H1 (cell line): Measurements from ENCODE around the gene MCF2L2. TPM values are rescaled to one million over a fixed set of nuclear protein-coding genes. Genes with fewer than 3 reads are reported as not detected.

Experiments
- CTCF ChIA-PET: fragments of 300-600 bp; sonication (Branson Sonifier 250); formaldehyde crosslinking; loops from one replicate; lab custom pipeline; 2021; ENCODE audit not compliant: partially characterized antibody; lab: Charles Lee
- POLR2A ChIA-PET: fragments of 300-600 bp; sonication (Branson Sonifier 250); formaldehyde crosslinking; loops from one replicate; lab custom pipeline; 2021; ENCODE audit warnings: inconsistent platforms; ENCODE audit not compliant: partially characterized antibody; lab: Charles Lee
- DNase-seq, 2 experiments: peaks; one replicate each; pipeline versions ENCODE4 v3.0.0 to v3.0.0-alpha.2; 2010 to 2022; ENCODE audit warnings: low spot score in 2 of 2, low read depth in 1 of 2, mixed read lengths in 1 of 2
- FAIRE-seq: peaks from 2 replicates; lab custom pipeline; 2011; peaks lifted over from hg19 to GRCh38; lab: Jason Lieb, UNC
- H2AFZ ChIP-seq: 2 replicates; pipeline ENCODE4 v1.8.1; 2012; ENCODE audit warnings: low read length, inconsistent platforms
- H2AK5ac ChIP-seq: 2 replicates; pipeline ENCODE4 v1.6.1; 2013; ENCODE audit warnings: low read depth, low read length
- H2BK120ac ChIP-seq: replicated peaks from 2 replicates; pipeline ENCODE3; 2013; ENCODE audit warnings: low read depth, low read length, inconsistent platforms
- H2BK12ac ChIP-seq: 2 replicates; pipeline ENCODE4 v1.6.1; 2013; ENCODE audit warnings: low read depth, low read length
- H2BK15ac ChIP-seq: 2 replicates; pipeline ENCODE4 v1.6.1; 2013; ENCODE audit warnings: low read length
- H2BK20ac ChIP-seq: 2 replicates; pipeline ENCODE4 v1.6.1; 2013; ENCODE audit warnings: low read length
- H2BK5ac ChIP-seq: 2 replicates; pipeline ENCODE4 v1.6.1; 2013; ENCODE audit warnings: low read depth, low read length
- H3K14ac ChIP-seq: 2 replicates; pipeline ENCODE4 v1.6.1; 2013; ENCODE audit warnings: inconsistent platforms; ENCODE audit not compliant: insufficient read length
- H3K18ac ChIP-seq: 2 replicates; pipeline ENCODE4 v1.6.1; 2013; ENCODE audit warnings: low read length; ENCODE audit errors: extremely low read depth
- H3K23ac ChIP-seq: 2 replicates; pipeline ENCODE4 v1.6.1; 2013; ENCODE audit warnings: inconsistent platforms; ENCODE audit not compliant: insufficient read length
- H3K23me2 ChIP-seq: 2 replicates; pipeline ENCODE4 v1.6.1; 2013; ENCODE audit warnings: low read depth, low read length
- H3K27ac ChIP-seq: 2 replicates; pipeline ENCODE4 v1.6.1; 2011; ENCODE audit warnings: low read depth, low read length, inconsistent platforms
- H3K27me3 ChIP-seq, 4 experiments: replicated peaks in 1 of 4; 1 replicate in 1 of 4; 2 replicates in 3 of 4; pipeline versions ENCODE4 v1.6.1 to v1.8.1; 2011 to 2013; ENCODE audit warnings: low read length in 3 of 4, mild to moderate bottlenecking in 3 of 4, inconsistent platforms in 2 of 4, mixed read lengths in 2 of 4, moderate library complexity in 1 of 4; ENCODE audit not compliant: control insufficient read depth in 3 of 4, insufficient read depth in 3 of 4; ENCODE audit errors: extremely low read depth in 1 of 4
- H3K36me3 ChIP-seq, 4 experiments: 2 replicates each; pipeline versions ENCODE4 v1.6.1 to v1.8.1; 2011 to 2013; ENCODE audit warnings: mild to moderate bottlenecking in 4 of 4, low read length in 3 of 4, moderate library complexity in 2 of 4, control low read depth in 1 of 4, inconsistent platforms in 1 of 4; ENCODE audit not compliant: insufficient read depth in 4 of 4, control insufficient read depth in 2 of 4
- H3K4ac ChIP-seq: replicated peaks from 2 replicates; pipeline ENCODE3; 2013; ENCODE audit warnings: low read length, low read depth, mixed read lengths, inconsistent platforms; ENCODE audit not compliant: insufficient read length
- H3K4me1 ChIP-seq, 4 experiments: replicated peaks in 1 of 4; 1 replicate in 1 of 4; 2 replicates in 3 of 4; pipeline versions ENCODE4 v1.6.1 to v1.8.1; 2011 to 2013; ENCODE audit warnings: low read length in 3 of 4, inconsistent platforms in 2 of 4, mixed read lengths in 1 of 4; ENCODE audit not compliant: insufficient read depth in 4 of 4, control insufficient read depth in 3 of 4
- H3K4me2 ChIP-seq, 2 experiments: 2 replicates each; pipeline versions ENCODE4 v1.6.1 to v1.8.1; 2011 to 2013; ENCODE audit warnings: low read depth in 2 of 2, low read length in 2 of 2, control low read depth in 1 of 2, inconsistent platforms in 1 of 2, mild to moderate bottlenecking in 1 of 2; ENCODE audit not compliant: insufficient read depth in 1 of 2
- H3K4me3 ChIP-seq, 4 experiments: fragments of 200-600, 300-600 bp in 1 of 4; sonication (generic), shearing (Covaris generic), sonication (Bioruptor Twin) in 1 of 4; 2 replicates each; pipeline versions ENCODE4 v1.5.1 to v1.8.1; 2011 to 2016; ENCODE audit warnings: low read length in 4 of 4, low read depth in 3 of 4, control low read depth in 2 of 4, inconsistent platforms in 2 of 4, mild to moderate bottlenecking in 2 of 4, mixed read lengths in 1 of 4, moderate library complexity in 1 of 4; ENCODE audit not compliant: insufficient read depth in 2 of 4; ENCODE audit errors: extremely low read depth in 1 of 4
- H3K56ac ChIP-seq: replicated peaks from 2 replicates; pipeline ENCODE3; 2013; ENCODE audit warnings: low read depth, mild to moderate bottlenecking, mixed read lengths, low read length, inconsistent platforms; ENCODE audit not compliant: insufficient read length
- H3K79me1 ChIP-seq: 2 replicates; pipeline ENCODE4 v1.6.1; 2013; ENCODE audit warnings: low read depth, low read length, control low read depth
- H3K79me2 ChIP-seq, 2 experiments: 2 replicates each; pipeline versions ENCODE4 v1.6.1 to v1.8.1; 2012 to 2013; ENCODE audit warnings: low read length in 2 of 2, mild to moderate bottlenecking in 2 of 2, inconsistent platforms in 1 of 2; ENCODE audit not compliant: insufficient read depth in 2 of 2, control insufficient read depth in 1 of 2
- H3K9ac ChIP-seq, 4 experiments: replicated peaks in 1 of 4; 1 replicate in 1 of 4; 2 replicates in 3 of 4; pipeline versions ENCODE4 v1.6.1 to v1.8.1; 2011 to 2013; ENCODE audit warnings: low read depth in 3 of 4, low read length in 3 of 4, control low read depth in 2 of 4, mild to moderate bottlenecking in 2 of 4, moderate library complexity in 2 of 4, inconsistent platforms in 1 of 4; ENCODE audit errors: extremely low read depth in 1 of 4
- H3K9me3 ChIP-seq, 2 experiments: 2 replicates each; pipeline versions ENCODE4 v1.6.1 to v1.8.1; 2012 to 2013; ENCODE audit warnings: mild to moderate bottlenecking in 2 of 2, moderate library complexity in 2 of 2, control low read depth in 1 of 2, inconsistent platforms in 1 of 2, low read depth in 1 of 2, low read length in 1 of 2, mixed read lengths in 1 of 2; ENCODE audit not compliant: insufficient read depth in 2 of 2
- H4K20me1 ChIP-seq, 2 experiments: replicated peaks in 1 of 2; 2 replicates each; pipeline versions ENCODE3 to v1.8.1; 2011 to 2013; ENCODE audit warnings: inconsistent platforms in 2 of 2, low read length in 2 of 2, mild to moderate bottlenecking in 1 of 2; ENCODE audit not compliant: insufficient read depth in 2 of 2, control insufficient read depth in 1 of 2
- H4K5ac ChIP-seq: 2 replicates; pipeline ENCODE4 v1.6.1; 2013; ENCODE audit warnings: low read length, low read depth, mixed read lengths, inconsistent platforms; ENCODE audit not compliant: insufficient read length
- H4K8ac ChIP-seq: 2 replicates; pipeline ENCODE4 v1.8.0; 2013; ENCODE audit warnings: mild to moderate bottlenecking, moderate library complexity, low read length, inconsistent platforms; ENCODE audit not compliant: insufficient read depth; ENCODE audit errors: extremely low read depth
- H4K91ac ChIP-seq: replicated peaks from 2 replicates; pipeline ENCODE3; 2013; ENCODE audit warnings: low read length, mixed read lengths, inconsistent platforms; ENCODE audit not compliant: insufficient read length
- SIX5 ChIP-seq: IDR thresholded peaks from 2 replicates; pipeline ENCODE4 v1.6.1; 2011; ENCODE audit warnings: mild to moderate bottlenecking, low read depth, low read length
- WGBS, 2 experiments: shearing (Covaris generic) in 1 of 2; methylation state at CpG; one replicate each; pipeline versions ENCODE4 v1.1.6 to v1.1.7; 2013 to 2015; ENCODE audit warnings: low lambda C conversion rate in 2 of 2, mixed read lengths in 2 of 2, inconsistent platforms in 1 of 2, low coverage in 1 of 2, missing lambda C conversion rate in 1 of 2; ENCODE audit not compliant: insufficient replicate concordance in 2 of 2, insufficient coverage in 1 of 2, insufficient read length in 1 of 2; ENCODE audit errors: extremely low coverage in 1 of 2, missing lambda C conversion rate in 1 of 2; 5-methylcytosine and 5-hydroxymethylcytosine counted together
- polyA plus RNA-seq, 7 experiments: library from polyadenylated mRNA; depleted of rRNA in 3 of 7; stranded (reverse) in 5 of 7; unstranded in 2 of 7; fragments of >200 nt in 5 of 7; fragments of 200-250 nt in 2 of 7; gene quantifications; 1 replicate in 5 of 7; 2 replicates in 1 of 7; 4 replicates in 1 of 7; pipeline versions ENCODE4 v1.2.1 to v1.2.3, GENCODE V29; 2011 to 2013; ENCODE audit warnings: missing spikeins in 2 of 7, mixed read lengths in 2 of 7
- total RNA-seq: library from RNA; stranded (reverse); fragmentation: NEBNext Ultra II Directional; extraction: Animal tissue kit (Norgen Biotek cat#: 25700); gene quantifications from 2 replicates; pipeline ENCODE4 v1.2.1, GENCODE V29; 2021

MCF2L2 gene
- total and polyA plus RNA-seq, 2 of the 8 experiments (the other 6 are each of a cell fraction or from before 2014, with no cell fraction given): 4.1 to 13.7 TPM

GRCh38 chr3:183265834-183266417, 162.5 kb downstream of the MCF2L2 start:
- Histone ChIP-seq H2AFZ (no peak overlapping the region), H2BK5ac (no peak overlapping the region), H3K23me2 (no peaks in the 10 kb centered on the region; the same call in 1 of the 2 replicates), H2BK120ac (no peak overlapping the region), H3K23ac (no peak overlapping the region), H3K4me1 (peaks cover 18 to 44% (median 24%) of the 10 kb centered on the region in 4 experiments), H3K9me3 (no peaks in the 10 kb centered on the region), H4K8ac (no peak overlapping the region), H4K20me1 (peaks cover 0 to 2% of the 10 kb centered on the region in 2 experiments), H3K4ac (no peak overlapping the region), H3K27ac (peak overlapping the region; percentile 74; the same call in 1 of the 2 replicates), H4K5ac (no peak overlapping the region), H2BK20ac (0 out of 2 replicates have a peak overlapping the region, but pooled peaks have one; percentile 17), H3K27me3 (no peaks in the 10 kb centered on the region), H3K14ac (no peak overlapping the region), H3K4me2 (peak overlapping the region; percentile 27 to 69), H2BK15ac (no peak overlapping the region), H3K18ac (0 out of 2 replicates have a peak overlapping the region, but pooled peaks have one; percentile 60), H3K56ac (no peak overlapping the region), H3K79me2 (peaks cover 0 to 16% of the 10 kb centered on the region in 2 experiments; a peak in 1 of 4 replicates), H3K79me1 (0 out of 2 replicates have a peak, but pooled peaks cover 3% of the 10 kb centered on the region), H2BK12ac (no peak overlapping the region), H4K91ac (peak overlapping the region; percentile 2), H2AK5ac (no peak overlapping the region; the same call in 1 of the 2 replicates), H3K36me3 (peaks cover 0 to 6% (median 3%) of the 10 kb centered on the region in 4 experiments; a peak in 2 of 8 replicates), H3K4me3 (peak overlapping the region in 1 of 4 experiments; percentile 48; a peak in 2 of 8 replicates), H3K9ac (no peak overlapping the region)
- ChIA-PET POLR2A (interaction anchor here (0.6 to 2.5 kb wide), 7 partner anchors 11 to 120 kb away, joined by 3 to 25 read pairs (median 4); partner anchors contain the start of gene B3GNT5), CTCF (interaction anchor here (1.0 to 1.9 kb wide), 3 partner anchors 15 to 106 kb away, joined by 3 to 5 read pairs (median 3); no protein-coding TSS in a partner anchor)
- FAIRE-seq (no peak), DNase-seq (no peak)
- no peak for TF ChIP-seq SIX5
- WGBS, 2 experiments: 51% methylated on average over 5 of the region's 5 CpGs; no CpG with 5 or more reads in 1 of the 2 experiments
